GM21390 (cell line): ENCODE results near the gene MRPL16.
"Not testable (repeated sequence)": the region's sequence is repeated elsewhere in the genome, so short reads cannot be mapped to it uniquely, and the experiment has no call there.

ENCODE experiments used
- ATAC-seq: cut with Tn5 transposase; IDR thresholded peaks from one replicate; pipeline ENCODE4 v1.9.1; 2021; ENCODE audit not compliant: unreplicated experiment

The MRPL16 gene

DNA sequence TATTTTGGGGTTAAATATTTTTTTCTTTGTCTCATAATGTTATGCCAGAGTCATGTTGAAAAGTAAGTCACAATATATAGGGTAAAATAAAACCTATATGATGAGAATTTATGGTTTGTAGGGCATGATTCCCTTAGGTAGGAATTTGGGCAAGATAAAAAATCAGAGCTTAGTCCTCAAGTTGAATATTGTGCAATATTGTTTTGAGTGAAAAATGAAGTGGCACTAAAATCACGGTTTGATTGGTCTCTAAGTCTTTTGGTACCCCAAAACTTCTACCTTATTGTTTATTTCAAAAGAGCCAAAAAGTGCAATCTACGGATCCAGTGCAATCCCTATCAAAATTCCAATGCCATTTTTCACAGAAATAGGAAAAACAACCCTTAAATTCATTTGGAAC, 1.6 kb upstream of the MRPL16 start:
- no peak for ATAC-seq

GRCh38 chr11:59810911-59811259, 307 bp upstream of the MRPL16 start:
- peak; percentile 3 for ATAC-seq

DNA sequence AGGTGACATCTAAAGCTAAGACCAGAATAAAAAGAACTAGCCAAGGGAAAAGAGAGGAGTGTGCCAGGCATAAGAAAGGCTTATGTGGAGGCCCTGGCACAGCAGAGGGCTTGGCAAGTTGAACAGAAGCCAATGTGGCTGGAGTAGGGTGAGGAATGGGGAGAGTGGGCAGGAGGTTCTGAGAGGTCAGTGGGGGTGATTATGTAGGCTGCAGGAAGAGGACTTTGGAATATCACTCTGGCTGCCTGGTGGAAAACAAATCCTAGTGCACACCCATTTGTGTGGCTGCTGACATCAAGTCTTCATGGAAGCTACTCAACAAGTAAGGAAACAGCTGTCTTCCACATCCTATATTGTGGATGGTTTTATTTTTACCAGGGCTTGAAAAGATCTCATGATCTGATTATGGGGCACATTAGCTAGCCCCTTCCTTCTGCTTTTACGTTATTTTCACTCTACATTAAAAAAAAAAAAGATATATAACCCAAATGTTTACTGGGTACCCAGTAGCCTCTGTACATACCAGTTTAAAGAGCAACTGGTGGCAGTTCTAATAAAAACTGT, 3.4 kb downstream of the MRPL16 start:
- no peak for ATAC-seq

- ATAC-seq = no peak
These were observed 6.5 kb downstream of the MRPL16 start for GRCh38 chr11:59804061-59804460.

DNA sequence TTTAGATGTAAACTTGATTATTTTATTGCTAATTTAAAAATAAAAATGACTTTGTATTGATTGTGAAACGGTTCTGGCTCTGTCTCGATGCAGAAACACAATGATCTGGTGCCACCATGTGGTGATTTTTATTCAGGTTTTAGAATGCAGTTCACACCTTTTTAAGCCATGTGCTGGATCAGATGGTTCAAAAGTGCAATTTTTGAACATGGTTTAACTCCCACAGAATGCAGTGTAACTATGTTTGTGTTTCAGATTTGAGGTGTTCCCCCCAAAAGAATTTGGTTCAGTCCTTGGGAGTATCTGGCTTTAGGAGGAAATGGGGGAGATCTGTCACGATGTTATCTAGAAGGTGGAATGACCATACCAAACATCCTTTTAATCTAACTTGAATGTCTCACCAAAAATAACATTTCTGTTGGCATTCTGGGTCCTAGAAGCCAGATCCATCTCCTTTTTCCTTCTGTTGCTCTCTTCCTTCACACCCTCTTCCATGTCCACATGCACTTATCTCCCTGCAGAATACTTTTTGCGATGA, 7.9 kb downstream of the MRPL16 start:
- peak; percentile 82 for ATAC-seq

GRCh38 chr11:59801981-59802638, 8.5 kb downstream of the MRPL16 start:
- peak; percentile 18 for ATAC-seq

DNA sequence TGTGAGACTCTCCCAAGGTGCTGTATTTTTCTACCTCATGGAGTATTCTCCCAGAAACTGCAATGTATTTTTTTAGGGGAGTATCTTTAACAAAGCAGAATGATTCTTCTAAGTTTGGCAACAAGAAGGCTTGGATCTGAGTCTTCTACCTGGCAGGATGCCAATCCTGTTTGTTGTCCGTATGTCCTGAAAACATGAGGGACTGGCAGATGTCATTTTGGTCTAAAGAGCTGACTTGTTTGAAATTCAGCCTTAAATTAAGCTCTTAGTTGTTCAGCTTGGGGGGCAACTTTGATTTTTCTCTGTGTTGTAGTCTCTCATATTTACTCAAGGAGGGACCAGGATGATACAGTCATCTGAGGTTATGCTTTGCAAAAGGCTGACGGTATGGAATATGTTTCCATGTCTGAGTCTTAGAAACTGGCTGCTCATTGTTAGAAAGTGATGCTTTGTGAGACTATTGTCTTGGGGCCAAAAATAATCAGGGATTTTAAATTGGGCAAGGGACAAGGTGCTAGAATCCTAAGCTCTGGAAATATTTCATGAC, 9.3 kb downstream of the MRPL16 start:
- ATAC-seq = no peak

DNA sequence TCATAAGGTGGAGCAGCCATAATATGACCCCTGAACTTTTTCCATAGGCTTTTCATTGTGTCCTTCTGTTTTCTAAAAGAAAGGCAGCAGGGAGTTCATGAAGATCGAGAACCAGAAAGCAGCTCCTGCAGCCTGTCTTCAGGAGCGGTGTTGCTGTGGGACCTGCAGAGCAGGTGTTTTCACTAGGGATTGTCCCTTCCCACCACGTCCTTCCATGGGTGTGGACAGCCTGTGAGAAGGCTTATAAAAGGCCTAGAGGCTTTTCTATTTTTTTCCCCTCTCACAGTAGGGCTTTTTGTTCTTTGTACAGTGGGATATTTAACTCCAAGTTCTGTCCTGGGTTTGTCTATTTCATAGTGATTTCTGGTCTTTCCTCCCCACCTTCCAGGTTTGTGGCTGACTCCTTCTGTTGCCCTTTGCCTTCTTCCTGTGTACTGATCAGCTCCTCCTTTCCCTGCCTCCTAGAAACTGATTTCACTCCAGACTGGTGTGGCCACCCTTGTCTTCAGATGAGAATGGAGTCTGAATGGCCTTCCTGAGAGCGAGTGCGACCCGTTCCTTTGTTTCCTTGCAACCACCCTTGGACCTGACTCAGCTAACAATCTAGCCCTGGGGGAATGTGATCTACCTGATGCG, 10.1 kb downstream of the MRPL16 start:
- ATAC-seq = no peak

DNA sequence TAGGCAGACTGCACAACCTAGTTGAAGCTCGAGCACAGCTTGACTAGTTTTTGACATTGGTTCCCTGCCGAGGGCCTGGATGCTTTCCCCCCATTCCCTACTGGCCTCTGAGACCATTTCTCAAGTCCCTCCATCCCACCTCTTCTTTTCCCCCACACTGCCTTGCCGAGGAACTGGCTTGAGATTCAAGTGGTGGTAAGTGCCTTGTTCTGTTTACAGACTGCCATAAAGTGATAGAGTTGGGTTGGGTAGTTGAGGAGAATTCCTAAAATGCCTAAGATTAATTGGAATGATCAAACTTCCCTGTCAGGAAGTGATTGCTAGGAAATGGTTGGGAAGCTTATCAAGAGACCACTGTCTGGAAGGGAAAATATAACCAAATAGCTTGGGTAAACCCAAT, 16.2 kb downstream of the MRPL16 start:
- no peak for ATAC-seq

GRCh38 chr11:59792507-59792906, 18.1 kb downstream of the MRPL16 start:
- no peak for ATAC-seq

- no peak for ATAC-seq
These were observed 18.9 kb downstream of the MRPL16 start for GRCh38 chr11:59791639-59792038.

GRCh38 chr11:59787816-59788215, 22.8 kb downstream of the MRPL16 start:
- no peak for ATAC-seq

DNA sequence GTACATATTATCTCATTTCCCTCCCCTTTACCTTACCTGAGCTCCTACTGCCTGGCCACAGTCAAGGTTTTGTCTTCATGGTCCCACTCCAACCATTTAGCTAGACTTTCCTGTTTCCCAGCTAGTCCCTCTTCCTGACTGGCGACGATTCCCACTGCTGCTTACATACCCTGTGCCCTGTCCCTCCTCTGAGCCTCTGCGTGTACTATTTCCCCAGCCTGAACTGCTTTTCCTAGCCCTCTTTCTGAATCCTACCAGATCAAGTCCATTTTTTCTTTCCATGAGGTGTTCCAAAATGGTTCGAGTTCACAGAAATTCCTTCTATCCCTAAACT, 23.4 kb downstream of the MRPL16 start:
- ATAC-seq = no peak

DNA sequence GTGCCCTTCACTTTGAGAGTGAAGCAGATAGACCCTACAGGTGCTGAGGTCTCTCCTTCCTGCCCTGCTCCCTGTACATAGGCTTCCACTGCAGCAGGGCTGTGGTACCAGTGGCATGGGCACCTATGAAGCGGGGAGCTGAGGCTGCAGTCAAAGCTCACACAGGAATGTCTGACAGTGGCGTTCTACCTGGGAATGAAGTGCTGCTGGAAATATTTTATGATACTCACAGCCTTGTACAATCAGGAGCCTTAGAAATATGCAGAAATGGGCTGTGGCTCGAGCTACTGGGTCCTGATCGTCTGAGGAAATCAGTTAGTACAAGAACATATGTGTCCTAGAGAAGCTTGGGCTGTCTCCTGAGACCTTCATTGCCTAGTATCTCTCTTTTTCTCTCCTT, 24.8 kb downstream of the MRPL16 start:
- ATAC-seq = no peak

DNA sequence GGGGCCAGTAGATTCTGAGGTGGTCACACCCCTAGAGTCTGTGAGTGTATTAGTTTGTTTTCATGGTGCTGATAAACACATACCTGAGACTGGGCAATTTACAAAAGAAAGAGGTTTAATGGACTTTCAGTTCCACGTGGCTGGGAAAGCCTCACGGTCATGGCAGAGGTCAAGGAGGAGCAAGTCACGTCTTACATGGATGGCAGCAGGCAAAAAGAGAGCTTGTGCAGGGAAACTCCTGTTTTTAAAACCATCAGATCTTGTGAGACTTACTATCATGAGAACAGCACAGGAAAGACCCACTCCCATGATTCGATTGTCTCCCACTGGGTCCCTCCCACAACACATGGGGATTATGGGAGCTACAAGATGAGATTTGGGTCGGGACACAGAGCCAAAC, 26.1 kb downstream of the MRPL16 start:
- ATAC-seq = not testable (repeated sequence)

- ATAC-seq = no peak
These were observed 26.9 kb downstream of the MRPL16 start for GRCh38 chr11:59783632-59784090.

- no peak for ATAC-seq
These were observed 28.5 kb downstream of the MRPL16 start for GRCh38 chr11:59782080-59782479.

GRCh38 chr11:59779487-59779886, 31.1 kb downstream of the MRPL16 start:
- no peak for ATAC-seq

DNA sequence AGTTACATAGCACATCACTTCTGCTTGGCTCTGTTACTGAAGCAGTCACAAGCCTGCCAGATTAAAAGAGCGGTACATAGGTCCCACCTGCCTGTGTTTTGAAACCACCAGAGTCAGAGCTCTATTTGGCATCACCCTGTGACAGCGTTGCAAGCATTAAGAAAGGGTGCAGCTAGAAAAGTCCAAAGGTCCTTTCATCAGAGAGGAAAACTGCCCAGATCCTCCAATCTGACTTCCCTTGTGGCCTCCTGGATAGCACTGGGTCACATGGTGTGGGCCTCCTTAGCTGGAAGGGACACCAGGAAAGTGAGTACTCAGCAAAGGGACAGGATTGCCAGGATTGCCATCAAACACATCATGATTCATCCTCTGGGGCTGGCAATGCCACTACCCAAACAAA, 32.5 kb downstream of the MRPL16 start:
- ATAC-seq = no peak

GRCh38 chr11:59777104-59777503, 33.5 kb downstream of the MRPL16 start:
- ATAC-seq = no peak

- ATAC-seq = no peak
These were observed 34.1 kb downstream of the MRPL16 start for GRCh38 chr11:59776210-59777066.
